22Rv1 (cell line): ENCODE measurements around the gene SUOX.

ENCODE experiments used
- ZFX ChIP-seq: fragments of 450-650 bp; IDR thresholded peaks from 2 replicates; pipeline ENCODE4 v1.6.1; 2017; ENCODE audit warnings: antibody characterized with exemption, borderline replicate concordance
- TF ChIP-seq, protein P1 (sequence below): fragments of 450-650 bp; IDR thresholded peaks from 2 replicates; pipeline ENCODE4 v1.5.1; 2017; ENCODE audit warnings: mild to moderate bottlenecking

- TF ChIP-seq, protein P1, sequence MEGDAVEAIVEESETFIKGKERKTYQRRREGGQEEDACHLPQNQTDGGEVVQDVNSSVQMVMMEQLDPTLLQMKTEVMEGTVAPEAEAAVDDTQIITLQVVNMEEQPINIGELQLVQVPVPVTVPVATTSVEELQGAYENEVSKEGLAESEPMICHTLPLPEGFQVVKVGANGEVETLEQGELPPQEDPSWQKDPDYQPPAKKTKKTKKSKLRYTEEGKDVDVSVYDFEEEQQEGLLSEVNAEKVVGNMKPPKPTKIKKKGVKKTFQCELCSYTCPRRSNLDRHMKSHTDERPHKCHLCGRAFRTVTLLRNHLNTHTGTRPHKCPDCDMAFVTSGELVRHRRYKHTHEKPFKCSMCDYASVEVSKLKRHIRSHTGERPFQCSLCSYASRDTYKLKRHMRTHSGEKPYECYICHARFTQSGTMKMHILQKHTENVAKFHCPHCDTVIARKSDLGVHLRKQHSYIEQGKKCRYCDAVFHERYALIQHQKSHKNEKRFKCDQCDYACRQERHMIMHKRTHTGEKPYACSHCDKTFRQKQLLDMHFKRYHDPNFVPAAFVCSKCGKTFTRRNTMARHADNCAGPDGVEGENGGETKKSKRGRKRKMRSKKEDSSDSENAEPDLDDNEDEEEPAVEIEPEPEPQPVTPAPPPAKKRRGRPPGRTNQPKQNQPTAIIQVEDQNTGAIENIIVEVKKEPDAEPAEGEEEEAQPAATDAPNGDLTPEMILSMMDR: no peak
- TF ChIP-seq ZFX: no peak
These were observed 56.4 kb downstream of the SUOX start for GRCh38 chr12:56053407-56053893.
